DMS53 (cell line): ENCODE data around the gene BAD.
"Not testable (repeated sequence)": the region's sequence is repeated elsewhere in the genome, so short reads cannot be mapped to it uniquely, and the experiment has no call there.

Experiments used
- DNase-seq: peaks from one replicate; lab custom pipeline; 2025; lab: John Stamatoyannopoulos, UW

The BAD gene

DNA sequence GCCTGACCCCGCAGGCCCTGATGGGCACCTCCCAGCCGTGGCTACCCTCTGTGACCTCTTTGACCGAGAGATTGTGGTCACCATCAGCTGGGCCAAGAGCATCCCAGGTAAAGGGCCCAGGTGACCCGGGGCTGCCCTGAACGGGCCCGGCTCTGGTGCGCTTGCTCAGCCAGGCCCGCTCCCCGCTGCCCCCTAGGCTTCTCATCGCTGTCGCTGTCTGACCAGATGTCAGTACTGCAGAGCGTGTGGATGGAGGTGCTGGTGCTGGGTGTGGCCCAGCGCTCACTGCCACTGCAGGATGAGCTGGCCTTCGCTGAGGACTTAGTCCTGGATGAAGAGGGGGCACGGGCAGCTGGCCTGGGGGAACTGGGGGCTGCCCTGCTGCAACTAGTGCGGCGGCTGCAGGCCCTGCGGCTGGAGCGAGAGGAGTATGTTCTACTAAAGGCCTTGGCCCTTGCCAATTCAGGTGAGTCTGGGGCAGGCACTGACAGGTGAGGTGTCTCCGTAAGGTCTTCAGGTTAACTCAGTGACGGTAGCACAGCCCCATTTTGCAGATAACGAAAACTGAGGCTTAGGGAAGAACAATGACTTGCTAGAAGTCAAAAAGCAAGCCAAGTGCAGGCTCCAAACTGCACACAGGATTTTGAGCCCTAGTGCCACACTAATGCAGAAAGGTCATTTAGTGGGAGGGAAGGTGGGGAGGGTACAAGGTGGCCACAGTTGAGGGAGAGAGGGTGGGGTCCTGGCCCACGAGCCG is 30.5 kb upstream of the BAD start:
- DNase-seq: no peak

DNA sequence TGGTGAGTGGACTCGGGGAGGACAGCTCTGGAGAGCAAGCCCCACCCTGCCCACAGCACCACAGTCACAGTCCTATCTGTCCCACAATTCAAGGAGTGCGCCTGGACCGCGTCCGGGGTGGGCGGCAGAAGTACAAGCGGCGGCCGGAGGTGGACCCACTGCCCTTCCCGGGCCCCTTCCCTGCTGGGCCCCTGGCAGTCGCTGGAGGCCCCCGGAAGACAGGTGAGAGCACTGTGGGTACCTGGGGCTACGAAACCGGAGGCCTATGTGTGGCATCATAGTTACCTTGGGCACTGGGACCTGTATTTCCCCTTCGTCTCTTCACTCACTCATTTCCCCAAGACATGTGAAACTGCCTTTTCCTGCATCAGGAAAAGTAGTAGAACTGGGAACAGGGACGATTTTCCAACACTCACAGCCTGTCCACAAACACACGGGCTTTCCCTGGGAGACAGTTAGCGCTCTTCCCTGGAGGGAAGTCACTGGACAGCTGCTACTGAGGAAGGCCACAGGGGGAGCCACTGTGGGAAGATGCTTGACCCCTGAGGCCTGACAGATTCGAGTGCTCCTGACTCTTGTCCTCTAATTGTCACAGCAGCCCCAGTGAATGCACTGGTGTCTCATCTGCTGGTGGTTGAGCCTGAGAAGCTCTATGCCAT is 29.8 kb upstream of the BAD start:
- peak; percentile 48 for DNase-seq

DNA sequence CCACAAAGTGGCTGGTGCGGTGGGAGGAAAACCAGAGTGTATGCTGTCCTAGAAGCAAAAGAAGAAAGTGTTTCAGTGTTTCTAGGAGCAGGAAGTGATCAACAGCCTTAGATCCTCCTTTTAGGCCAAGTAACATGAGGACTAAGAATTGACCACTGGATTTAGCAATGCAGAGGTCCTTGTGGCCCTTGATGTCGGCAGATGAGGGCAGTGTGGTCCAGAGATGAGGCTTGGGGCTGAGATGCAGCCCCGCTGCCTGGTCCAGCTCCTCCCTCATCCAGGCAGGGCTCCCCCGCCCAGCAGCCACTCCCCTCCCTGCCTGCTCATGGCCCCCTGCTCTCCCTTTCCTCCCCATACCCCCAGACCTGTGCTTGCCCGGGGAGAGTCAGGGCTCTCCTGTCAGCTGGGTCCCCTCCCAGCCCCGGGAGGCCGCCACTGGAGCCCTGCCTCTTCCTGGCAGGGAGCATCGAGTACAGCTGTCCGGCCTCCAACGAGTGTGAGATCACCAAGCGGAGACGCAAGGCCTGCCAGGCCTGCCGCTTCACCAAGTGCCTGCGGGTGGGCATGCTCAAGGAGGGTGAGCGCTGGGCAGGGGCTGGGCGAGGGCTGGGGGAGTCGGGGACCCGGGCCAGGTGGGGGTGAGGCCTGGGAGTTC is 29.2 kb upstream of the BAD start:
- DNase-seq: no peak

DNA sequence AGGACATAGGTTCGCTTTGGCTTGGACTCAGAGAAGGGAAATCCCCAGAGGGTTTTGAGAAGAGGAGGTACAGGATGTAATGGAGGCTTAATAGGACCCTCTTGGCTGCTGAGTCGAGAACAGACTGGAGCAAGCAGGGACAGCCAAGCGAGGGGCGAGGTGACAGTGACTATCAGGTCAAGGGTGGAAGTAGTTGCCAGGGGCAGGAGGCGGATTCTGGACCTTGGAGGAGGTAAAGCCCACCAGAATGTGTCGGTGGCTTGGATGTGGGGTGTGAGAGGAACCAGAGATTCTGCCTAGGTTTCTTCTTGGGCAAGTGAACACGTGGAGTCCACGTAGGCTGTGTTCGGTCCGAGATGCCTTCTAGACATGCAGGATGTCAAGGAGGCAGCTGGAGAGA is 28.5 kb upstream of the BAD start:
- no peak for DNase-seq

DNA sequence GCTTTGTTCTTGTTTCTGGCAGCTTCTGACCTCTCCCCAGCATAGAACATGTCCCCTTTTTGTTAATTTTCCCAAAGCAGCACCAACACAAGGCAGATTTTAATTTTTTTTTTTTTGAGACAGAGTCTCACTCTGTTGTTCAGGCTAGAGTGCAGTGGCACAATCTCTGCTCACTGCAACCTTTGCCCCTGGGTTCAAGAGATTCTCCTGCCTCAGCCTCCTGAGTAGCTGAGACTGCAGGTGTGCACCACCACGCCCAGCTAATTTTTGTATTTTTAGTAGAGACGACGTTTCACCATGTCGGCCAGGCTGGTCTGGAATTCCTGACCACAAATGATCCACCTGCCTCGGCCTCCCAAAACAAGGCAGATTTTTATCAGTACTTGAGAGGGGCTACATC is 23.3 kb upstream of the BAD start:
- DNase-seq: not testable (repeated sequence)

DNA sequence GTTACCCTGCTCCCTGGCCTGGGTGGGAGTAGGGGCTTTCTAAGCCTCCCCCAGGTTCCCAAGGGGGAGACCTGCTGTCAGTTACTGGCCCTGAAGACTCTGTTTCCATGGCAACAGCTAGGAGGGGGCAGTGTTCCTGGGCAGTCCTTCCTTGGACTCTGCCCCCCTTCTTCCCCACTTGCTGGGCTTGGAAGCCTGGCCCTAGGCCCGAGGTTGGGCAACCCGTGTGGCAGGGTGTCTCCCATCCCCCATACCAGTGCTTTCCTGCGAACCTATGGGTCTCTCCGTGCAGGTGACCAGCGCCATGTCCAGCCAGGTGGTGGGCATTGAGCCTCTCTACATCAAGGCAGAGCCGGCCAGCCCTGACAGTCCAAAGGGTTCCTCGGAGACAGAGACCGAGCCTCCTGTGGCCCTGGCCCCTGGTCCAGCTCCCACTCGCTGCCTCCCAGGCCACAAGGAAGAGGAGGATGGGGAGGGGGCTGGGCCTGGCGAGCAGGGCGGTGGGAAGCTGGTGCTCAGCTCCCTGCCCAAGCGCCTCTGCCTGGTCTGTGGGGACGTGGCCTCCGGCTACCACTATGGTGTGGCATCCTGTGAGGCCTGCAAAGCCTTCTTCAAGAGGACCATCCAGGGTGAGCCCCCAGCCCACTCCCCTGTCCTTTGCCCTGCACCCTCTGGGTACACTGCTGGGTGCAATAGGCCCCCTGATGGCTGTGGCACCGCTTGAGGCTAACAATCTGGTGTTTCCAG is 22.6 kb upstream of the BAD start:
- no peak for DNase-seq

DNA sequence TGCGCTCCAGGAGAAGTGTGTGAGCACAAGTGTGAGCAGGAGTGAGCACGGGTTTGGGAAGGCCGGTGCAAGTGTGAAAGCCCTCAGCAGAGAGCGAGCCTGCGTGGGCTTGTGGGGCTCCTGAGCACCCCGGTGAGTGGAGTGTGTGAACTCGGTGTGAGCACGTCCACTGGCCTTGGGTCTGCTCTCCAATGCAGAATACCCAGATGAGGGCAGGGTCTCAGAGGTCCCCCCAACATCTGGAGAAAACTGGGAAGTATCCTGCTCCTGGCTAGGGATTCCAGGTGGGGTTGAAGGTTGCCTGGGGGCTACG is 22.1 kb upstream of the BAD start:
- DNase-seq: no peak

DNA sequence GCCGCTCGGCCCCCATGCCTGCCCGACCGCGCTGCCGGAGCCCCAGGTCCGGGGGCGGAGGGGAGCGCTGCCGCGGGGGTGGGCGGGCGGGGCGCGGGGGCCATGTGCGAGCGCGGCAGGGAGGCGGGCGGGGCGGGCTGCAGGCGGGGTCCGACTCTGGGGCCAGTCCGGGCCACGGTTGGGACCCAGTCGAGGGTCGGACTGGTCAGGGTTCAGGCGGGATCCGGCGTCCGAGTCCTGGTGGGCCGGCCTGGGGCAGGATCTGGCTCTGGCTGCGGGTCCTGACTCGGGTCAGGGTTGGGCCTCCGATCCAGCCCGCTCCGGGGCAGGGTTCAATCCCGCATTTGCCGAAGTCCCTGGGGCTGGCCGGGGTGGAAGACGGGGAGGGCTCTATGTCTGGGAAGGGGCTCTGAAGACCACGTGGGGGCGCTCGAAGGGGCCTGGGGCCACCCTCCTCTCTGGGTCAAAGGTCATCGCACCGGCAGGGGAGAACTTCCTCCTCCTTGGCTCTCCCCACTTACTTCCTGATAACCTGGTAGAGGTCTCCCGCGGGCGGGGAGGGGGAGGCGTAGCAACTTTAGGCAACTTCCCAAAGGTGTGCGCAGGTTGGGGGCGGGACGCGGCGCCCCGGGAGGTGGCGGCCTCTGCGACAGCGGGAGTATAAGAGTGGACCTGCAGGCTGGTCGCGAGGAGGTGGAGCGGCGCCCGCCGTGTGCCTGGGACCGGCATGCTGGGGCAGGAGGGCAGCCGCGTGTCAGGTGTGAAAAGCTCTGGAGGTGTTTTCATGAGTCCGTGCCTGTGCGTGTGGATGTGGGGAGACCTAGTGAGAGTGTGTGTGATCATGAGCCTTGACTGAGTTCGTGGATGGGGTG is 21.5 kb upstream of the BAD start:
- DNase-seq: peak; percentile 78

DNA sequence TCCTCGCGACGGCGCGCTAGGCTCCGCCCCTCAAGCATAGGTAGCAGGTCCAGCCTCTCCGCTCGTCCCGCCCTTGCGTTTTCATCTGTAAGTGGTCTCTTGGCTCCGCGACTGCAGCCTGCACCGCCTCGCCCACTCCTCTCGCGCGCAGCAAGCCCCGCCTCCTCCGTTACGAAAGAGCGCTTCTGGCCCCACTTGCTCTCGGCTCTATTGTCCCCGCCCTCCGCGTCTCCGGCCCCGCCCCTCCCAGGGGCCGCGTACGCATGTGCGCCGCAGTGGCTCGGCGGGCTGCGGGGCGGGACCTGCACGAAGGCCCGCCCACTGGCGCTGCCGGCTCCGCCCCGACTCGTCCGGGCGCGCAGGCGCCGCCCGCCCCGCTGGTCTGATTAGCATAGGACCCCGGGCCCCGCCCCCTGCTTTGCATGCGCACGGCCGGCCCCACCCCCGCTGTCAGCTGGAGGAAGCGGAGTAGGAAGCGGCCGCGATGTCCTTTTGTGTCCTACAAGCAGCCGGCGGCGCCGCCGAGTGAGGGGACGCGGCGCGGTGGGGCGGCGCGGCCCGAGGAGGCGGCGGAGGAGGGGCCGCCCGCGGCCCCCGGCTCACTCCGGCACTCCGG is 20.7 kb upstream of the BAD start, which contains the start of gene ESRRA:
TSS of gene ESRRA (plus strand) at position 450 of the 616 bp plus-strand sequence. CDS start 1,656 bp downstream, outside the sequence.
- peak; percentile 100 for DNase-seq

DNA sequence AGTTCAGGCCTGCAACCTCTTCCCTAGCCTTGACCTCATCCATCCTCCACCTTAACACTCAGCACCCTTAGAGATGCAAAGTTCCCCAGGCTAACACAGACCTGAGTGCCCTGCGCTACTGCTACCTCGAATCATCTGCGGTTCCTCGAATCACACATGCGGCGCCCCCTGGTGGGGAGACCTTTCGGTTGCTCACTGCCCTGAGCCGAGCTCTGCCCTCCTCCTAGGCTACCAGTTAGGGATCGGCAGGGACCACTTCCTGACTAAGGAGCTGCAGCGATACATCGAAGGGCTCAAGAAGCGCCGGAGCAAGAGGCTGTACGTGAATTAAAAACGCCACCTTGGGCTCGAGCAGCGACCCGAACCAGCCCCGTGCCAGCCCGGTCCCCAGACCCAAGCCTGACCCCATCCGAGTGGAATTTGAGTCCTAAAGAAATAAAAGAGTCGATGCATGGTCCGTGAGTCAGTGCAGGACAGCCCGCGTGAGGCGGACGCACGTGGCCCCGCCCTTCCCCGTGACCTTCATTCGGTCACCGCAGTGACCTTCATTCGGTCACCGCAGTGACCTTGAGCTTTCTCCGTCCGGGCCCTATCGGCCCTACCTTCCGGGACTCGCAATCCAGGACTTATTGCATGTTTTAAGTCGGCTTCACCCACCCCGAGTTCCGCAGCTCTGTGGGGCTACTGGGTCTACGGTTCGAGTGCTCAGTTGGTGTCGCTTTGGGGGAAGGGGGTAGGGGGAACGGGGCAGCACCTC is 20.0 kb upstream of the BAD start:
- peak; percentile 97 for DNase-seq

DNA sequence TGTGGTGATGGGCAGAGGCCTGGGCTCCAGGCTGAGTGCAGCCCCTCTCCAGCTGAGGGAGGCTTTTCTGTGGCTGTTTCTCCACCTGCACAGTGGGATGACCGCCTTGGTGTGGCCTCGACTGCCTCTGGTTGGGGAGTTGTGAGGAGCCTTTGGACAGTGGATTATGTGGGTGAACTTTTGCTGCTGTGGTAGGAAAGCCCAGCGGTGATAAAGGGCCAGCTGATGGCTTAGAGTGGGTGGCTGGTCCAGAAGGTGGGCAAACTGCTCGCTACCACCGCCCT is 19.5 kb upstream of the BAD start:
- DNase-seq: no peak

DNA sequence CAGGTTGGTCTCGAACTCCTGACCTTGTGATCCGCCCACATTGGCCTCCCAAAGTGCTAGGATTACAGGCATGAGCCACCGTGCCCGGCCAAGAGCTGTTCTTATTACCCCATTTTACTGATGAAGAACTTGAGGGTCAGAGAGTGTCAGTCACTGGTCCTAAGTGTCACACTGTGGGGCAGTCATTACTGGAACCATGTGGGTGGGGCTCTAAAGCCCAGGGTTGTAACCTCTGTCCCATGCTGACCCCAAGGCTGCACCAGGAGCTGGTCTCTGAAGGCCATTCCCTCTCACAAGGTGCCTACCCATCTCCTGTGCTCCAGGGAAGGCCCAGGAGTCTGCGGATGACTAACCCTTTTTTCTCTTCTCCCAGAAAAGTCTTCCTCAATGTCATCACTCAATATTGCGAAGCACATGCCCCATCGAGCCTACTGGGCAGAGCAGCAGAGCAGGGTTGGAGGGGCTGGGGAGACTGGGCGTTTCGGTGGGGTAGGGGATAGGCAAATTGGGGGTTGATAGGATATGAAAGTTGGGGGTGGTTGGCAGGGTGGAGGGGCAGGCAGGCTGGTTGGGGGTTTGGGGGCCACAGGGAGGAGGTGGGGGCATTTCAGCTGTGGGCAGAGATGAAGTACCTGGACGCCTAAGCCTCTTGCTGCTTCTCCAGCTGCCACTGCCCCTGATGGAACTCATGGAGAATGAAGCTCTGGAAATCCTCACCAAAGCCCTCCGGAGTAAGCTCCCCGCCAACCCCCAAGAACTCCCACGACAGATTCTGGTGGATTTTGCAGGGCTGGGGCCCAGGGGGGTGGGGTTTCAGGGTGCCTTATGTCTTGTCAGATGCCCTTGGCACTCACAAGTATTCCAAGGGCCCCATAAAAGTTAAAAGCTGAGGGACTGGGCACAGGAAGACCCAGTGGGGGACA is 18.9 kb upstream of the BAD start:
- DNase-seq: no peak

DNA sequence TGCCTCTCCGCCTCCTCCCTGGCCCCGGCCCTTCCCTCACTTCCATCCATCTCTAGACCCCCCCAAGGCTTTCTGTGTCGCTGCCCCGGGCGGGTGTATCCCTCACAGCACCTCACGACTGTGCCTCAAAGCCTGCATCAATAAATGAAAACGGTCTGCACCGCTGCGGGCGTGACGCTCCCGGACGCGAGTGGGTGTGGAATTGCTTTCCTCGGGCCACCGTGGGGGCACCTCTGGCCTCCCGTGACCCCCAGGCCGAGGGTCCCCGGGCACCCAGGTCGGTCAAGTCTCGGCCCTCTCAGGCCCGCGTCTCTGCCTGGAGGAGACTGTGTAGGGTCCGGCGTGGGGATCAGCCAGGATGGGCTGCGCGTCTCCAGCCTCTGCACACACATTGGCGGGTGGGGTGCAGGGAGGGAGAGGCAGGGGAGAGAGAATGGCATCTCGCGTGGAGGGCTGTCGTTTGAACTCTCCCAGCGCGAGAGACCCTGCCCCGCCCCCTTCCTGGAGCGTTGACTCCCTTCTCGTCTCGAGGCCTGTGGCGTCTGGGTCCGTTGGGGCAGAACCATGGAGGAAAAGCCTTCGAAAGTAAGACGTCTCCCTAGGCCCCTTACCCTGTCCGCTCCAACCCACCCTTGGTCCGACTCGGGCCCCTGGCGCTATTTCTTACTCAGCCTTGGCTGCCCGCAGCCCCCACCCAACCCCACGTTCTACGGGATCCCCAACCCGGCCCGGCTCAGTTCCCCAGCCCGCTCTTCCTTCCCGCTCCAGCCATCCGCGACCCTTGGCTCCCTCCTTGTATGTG is 15.6 kb upstream of the BAD start, which contains the start of gene CATSPERZ:
TSS of gene CATSPERZ (plus strand) at position 512 of the 802 bp plus-strand sequence. CDS start at position 565, 53 bp downstream.
- peak; percentile 49 for DNase-seq

DNA sequence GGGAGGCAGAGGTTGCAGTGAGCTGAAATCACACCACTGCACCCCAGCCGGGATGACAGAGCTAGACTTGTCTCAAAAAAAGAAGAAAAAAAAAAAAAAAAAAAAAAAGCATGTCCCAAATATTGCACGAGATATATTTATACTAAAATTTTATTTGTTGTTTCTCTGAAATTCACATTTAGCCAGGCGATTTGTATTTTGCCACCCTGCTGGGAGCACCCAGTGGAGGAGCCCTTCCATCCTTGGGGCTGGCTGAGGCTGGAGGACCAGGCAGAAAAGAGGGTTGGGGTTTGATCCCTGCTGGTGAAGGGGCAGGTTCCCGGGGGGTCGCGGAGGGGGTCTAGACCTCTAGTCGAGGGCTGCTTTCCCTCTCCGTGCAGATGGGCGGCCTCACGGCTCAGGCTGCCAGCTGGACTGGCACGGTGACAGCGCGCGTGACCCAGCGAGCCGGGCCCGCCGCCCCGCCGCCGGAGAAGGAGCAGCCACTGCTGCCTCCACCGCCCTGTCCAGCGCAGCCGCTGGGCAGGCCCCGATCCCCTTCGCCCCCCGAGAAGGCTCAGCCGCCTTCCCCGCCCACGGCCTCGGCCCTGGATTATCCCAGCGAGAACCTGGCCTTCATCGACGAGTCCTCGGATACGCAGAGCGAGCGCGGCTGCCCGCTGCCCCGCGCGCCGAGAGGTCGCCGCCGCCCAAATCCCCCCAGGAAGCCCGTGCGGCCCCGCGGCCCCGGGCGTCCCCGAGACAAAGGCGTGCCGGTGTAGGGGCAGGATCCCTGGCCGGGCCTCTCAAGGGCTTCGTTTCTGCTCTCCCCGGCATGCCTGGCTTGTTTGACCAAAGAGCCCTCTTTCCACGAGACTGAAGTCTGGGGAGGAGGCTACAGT is 14.7 kb upstream of the BAD start:
- DNase-seq: peak; percentile 54

DNA sequence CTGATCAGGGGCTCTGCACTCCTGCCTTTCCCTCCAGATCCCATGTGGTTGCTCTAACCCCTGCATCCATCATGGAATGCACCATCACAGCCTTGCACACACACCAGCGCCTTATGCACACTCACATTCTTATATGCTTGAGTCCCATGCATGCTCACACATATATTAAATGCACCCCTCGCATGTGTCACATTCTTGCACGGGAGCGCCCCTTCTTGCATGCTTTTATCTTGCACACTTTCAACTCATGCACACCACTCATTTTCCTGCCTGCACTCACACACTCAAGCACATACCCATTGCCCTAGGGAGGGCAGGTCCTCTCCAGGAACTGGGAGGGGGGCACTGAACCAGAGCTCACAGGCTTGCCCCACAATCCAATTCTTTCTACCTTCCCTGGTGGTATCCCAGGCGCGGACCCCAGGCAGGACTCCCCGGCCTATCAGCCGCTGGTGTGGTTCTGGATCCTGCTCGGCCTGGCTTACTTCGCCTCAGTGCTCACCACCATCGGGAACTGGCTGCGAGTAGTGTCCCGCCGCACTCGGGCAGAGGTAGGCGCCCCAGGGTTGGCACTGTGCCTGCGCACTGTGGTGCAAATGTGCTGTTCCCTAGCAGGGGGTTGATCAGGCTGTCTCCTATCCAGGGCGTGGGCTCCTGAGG is 13.4 kb upstream of the BAD start:
- no peak for DNase-seq

DNA sequence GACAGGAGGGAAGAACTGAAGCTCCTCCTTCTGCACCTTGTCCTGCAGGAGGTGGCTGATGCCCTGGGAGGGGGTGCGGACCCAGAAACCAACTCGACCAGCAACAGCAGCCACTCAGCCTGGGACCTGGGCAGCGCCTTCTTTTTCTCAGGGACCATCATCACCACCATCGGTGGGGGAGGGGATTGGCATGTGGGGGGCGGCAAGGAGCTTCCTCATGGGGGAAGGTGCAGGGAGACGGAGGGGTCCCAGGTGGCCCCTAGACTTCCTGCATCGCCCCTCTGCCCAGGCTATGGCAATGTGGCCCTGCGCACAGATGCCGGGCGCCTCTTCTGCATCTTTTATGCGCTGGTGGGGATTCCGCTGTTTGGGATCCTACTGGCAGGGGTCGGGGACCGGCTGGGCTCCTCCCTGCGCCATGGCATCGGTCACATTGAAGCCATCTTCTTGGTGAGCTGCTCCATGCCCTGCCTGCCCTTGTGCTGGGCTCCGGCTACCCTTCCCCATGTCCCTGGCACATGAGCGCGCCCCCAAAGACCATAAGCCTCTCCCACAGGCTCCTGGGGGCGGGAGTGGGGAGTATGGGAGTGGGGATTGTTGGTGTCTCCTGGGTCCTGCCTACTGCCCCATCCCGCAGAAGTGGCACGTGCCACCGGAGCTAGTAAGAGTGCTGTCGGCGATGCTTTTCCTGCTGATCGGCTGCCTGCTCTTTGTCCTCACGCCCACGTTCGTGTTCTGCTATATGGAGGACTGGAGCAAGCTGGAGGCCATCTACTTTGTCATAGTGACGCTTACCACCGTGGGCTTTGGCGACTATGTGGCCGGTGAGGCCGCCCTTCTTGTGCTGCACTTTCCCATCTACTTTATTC is 12.6 kb upstream of the BAD start:
- no peak for DNase-seq
